Activated naive CD8-positive, alpha-beta T cell treated with anti-CD3 and anti-CD28 coated beads, Interleukin-2, amount 10 ng/mL, durations not matched to agents 7 days and 5 days (primary cell): ENCODE results near the gene CCDC127. TPM values are rescaled to one million over a fixed set of nuclear protein-coding genes. Genes with fewer than 3 reads are reported as not detected.
"Not testable (repeated sequence)": the region's sequence is repeated elsewhere in the genome, so short reads cannot be mapped to it uniquely, and the experiment has no call there.

Source experiments
- ATAC-seq: fragments of 150-1000 bp; cut with Tn5 transposase; one replicate; pipeline ENCODE4 v1.10.0; 2021; ENCODE audit warnings: low read depth, moderate library complexity
- POLR2A ChIA-PET: fragments of 350-600 bp; sonication (Branson Sonifier 250); formaldehyde crosslinking; loops from one replicate; lab custom pipeline; 2021; ENCODE audit warnings: antibody characterized with exemption; lab: Charles Lee
- DNase-seq: peaks from one replicate; pipeline ENCODE4 v3.0.0; 2021
- H3K27ac Mint-ChIP-seq: one replicate; pipeline ENCODE4 v1.8.0; 2022; ENCODE audit warnings: mild to moderate bottlenecking, mixed read lengths
- H3K27me3 Mint-ChIP-seq: one replicate; pipeline ENCODE4 v1.8.0; 2022; ENCODE audit warnings: mild to moderate bottlenecking, moderate library complexity, mixed read lengths
- H3K36me3 Mint-ChIP-seq: one replicate; pipeline ENCODE4 v1.8.0; 2021; ENCODE audit warnings: mild to moderate bottlenecking, mixed read lengths
- H3K4me1 Mint-ChIP-seq: one replicate; pipeline ENCODE4 v1.8.0; 2021; ENCODE audit warnings: mixed read lengths
- H3K4me3 Mint-ChIP-seq: one replicate; pipeline ENCODE4 v1.8.0; 2022; ENCODE audit warnings: mild to moderate bottlenecking, moderate library complexity, mixed read lengths
- H3K9me3 Mint-ChIP-seq: one replicate; pipeline ENCODE4 v1.8.0; 2021; ENCODE audit warnings: mixed read lengths
- total RNA-seq, 2 experiments: library from RNA; stranded (reverse); gene quantifications; one replicate each; pipeline ENCODE4 v1.2.3, GENCODE V29; 2021

The CCDC127 gene, protein sequence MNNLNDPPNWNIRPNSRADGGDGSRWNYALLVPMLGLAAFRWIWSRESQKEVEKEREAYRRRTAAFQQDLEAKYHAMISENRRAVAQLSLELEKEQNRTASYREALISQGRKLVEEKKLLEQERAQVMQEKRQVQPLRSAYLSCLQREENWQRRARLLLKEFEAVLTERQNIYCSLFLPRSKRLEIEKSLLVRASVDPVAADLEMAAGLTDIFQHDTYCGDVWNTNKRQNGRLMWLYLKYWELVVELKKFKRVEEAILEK
- total RNA-seq: 1 to 10 TPM; 6.2 to 7.8 TPM

DNA sequence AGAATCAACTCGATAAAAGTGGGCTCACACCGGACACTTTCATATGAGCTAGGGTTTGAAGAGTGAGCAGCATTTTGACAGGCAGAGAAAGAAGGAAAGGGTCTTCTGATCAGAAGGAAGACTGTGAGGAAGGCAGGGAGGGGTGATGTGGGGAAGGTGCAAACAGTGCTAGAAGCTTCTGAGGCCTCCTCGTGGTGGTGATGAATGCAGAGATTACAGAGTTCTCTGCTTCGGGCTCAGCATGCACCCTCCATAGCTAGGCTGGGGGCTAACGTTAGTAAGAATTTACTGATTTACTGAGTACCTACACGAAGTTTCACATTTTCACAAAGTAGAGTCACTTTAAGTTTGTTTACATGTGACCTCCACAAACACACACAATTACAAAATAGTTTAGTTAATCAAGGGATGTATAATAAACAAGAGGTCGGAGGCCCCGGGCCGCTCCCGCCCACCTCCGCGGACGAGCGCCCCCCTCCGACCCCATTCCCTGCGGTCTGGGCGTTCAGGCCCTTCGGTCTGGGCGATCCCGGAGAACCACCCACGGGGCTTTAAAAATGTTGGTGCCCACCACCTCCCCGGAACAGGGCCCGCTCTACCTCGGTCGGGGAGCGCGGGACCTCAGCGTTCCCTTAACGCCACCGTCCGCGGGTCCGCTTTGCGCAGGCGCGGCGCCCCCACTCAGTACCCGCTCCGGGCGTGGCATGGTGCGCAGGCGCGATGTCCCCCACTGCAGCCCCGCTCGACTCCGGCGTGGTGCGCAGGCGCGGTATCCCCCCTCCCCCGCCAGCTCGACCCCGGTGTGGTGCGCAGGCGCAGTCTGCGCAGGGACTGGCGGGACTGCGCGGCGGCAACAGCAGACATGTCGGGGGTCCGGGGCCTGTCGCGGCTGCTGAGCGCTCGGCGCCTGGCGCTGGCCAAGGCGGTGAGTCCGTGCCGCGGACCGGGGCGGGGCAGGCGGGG is at the start of gene CCDC127, which contains the start of gene SDHA:
TSS of gene CCDC127 (minus strand) at position 660 of the 963 bp plus-strand sequence. CDS start 1,304 bp downstream, outside the sequence.
TSS of gene SDHA (plus strand) at position 827 of the 963 bp plus-strand sequence. CDS start at position 863, 36 bp downstream.
- H3K27me3 Mint-ChIP-seq, H3K9me3 Mint-ChIP-seq: not testable (repeated sequence)
- POLR2A ChIA-PET: interaction anchor here (0.7 to 3.0 kb wide), 11 partner anchors 8 to 256 kb away, joined by 3 to 20 read pairs (median 4); partner anchors contain the start of genes AHRR, LRRC14B and PDCD6
- H3K36me3 Mint-ChIP-seq: peaks cover 13% of the 10 kb centered on the region
- peaks cover 40% of the 10 kb centered on the region for H3K4me1 Mint-ChIP-seq
- peak; percentile 93 for ATAC-seq
- peak; percentile 100 for DNase-seq
- peak within 1 kb of the TSS; percentile 95 for H3K27ac Mint-ChIP-seq
- H3K4me3 Mint-ChIP-seq: peak within 1 kb of the TSS; percentile 96

DNA sequence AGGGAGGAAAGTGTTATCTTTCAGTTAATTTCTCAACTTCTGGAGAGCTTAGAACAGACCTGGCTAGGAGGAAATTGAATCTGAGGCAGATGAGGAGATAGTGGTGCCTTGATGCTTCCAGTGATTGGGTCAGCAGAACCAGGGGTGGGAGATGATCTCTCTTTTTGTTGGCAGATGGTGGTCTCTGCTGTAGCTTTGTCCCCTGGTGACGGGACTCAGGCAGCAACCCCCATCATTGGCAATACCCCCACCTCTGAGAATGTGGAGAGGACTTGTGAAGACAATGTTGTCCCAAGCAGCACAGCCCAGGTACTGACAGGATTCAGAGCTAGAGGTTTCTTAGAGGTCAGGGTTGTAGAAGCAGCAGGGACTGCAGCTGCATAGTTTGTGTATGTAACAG is 49.8 kb upstream of the CCDC127 start:
- H3K9me3 Mint-ChIP-seq: no peaks in the 10 kb centered on the region
- peaks cover 3% of the 10 kb centered on the region for H3K4me1 Mint-ChIP-seq
- no peaks in the 10 kb centered on the region for H3K27me3 Mint-ChIP-seq
- H3K27ac Mint-ChIP-seq: no peak overlapping the region
- POLR2A ChIA-PET: interaction anchor here (1.5 kb wide), 1 partner anchor 49 kb away, joined by 6 read pairs; the partner anchor contains the start of genes CCDC127 and SDHA
- no peak overlapping the region for H3K4me3 Mint-ChIP-seq
- no peak for ATAC-seq
- H3K36me3 Mint-ChIP-seq: peaks cover 6% of the 10 kb centered on the region
- no peak for DNase-seq

DNA sequence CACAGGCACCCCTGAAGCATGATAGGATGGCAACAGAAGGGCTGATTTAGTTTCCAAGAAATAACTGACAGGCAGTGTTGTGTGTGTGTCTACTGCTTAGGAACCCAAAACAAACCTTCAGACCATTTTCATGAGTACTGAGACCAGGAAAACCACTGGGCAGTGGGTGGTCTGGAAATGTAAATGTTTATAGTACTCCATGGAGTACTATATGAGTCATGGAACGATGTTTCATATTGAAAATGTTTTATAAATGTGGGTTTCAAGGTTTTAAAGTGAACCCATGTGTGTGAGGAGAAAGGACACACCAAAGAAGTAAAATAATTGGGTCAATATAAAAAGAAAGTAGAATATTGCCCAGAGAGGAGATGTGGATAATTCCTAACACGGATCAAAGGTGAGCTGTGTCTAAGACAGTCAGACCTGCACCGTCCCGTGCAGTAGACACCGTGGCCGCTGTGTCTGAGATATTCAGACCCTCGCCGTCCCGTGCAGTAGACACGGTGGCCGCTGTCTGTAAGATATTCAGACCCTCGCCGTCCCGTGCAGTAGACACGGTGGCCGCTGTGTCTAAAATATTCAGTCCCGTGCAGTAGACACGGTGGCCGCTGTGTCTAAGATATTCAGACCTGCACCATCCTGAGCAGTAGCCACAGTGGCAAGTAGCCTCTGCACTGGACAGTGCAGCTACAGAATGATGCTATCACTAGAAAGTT is 48.5 kb upstream of the CCDC127 start:
- H3K4me3 Mint-ChIP-seq, H3K27ac Mint-ChIP-seq, H3K9me3 Mint-ChIP-seq: not testable (repeated sequence)

DNA sequence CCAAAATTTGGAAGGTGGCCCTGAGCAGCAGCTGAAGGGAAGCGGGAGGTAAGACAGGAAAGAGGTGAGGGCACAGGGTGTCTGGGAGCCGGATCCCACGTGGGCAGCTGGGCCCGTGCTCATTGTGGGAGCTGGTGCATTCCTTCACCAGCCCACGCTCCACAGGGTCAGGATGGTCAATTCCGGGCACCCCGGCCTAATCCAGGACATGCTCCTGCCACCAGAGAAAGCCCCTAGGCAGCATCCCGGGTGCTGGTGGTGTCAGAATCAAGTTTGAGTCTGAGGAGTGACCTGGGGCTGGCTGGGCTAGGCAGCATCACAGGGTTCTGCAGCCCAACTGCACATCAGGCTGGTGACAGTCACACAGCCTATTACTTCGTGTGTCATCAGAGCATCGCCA is 46.4 kb upstream of the CCDC127 start:
- Mint-ChIP-seq H3K36me3 (peaks cover 10% of the 10 kb centered on the region), H3K9me3 (no peaks in the 10 kb centered on the region), H3K27me3 (no peaks in the 10 kb centered on the region), H3K27ac (no peak overlapping the region), H3K4me3 (no peak overlapping the region), H3K4me1 (no peaks in the 10 kb centered on the region)
- DNase-seq: no peak
- POLR2A ChIA-PET: no interaction called here
- ATAC-seq: no peak

More for the DNA sequence above, 48.5 kb upstream of the CCDC127 start:
- not testable (repeated sequence) for DNase-seq, ATAC-seq, H3K27me3 Mint-ChIP-seq, H3K4me1 Mint-ChIP-seq
- POLR2A ChIA-PET: interaction anchor here (0.5 kb wide), 1 partner anchor 10 kb away, joined by 4 read pairs; no protein-coding TSS in a partner anchor
- peaks cover 10% of the 10 kb centered on the region for H3K36me3 Mint-ChIP-seq

DNA sequence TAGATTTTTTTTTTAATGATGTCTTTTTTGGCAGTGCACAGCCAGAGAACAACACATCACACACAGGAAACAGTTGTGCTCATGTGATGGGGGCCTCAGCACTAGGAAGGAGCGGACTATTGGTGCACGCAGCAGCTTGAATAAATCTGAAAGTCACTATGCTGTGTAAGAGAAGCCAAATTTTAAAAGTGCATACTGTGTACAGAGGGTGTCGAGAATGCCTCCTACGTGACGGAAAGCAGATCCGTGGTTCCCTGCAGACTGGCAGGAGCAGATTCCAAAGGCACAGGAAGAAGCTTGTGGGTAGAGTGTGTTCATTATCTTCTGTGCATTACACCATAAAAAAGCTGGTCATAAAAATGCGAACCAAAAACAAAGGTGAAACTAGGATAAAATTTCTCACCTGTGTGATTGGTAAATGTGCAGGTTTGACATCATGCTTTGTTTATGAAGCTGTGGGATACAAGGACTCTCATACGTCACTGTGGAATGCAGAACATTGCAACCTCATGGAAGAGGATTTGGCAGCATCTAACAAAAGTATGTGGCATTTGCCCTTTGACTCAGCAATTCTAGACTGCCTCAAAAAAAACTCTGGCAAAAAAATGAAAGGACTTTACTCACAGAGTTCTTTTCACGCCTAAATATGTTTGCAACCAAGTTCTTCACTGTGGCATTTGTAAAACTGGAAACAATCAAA is 45.5 kb upstream of the CCDC127 start:
- not testable (repeated sequence) for ATAC-seq, H3K27ac Mint-ChIP-seq, H3K27me3 Mint-ChIP-seq, H3K9me3 Mint-ChIP-seq, DNase-seq, H3K4me1 Mint-ChIP-seq, H3K4me3 Mint-ChIP-seq
- POLR2A ChIA-PET: interaction anchor here (1.3 kb wide), 1 partner anchor 45 kb away, joined by 3 read pairs; the partner anchor contains the start of genes CCDC127 and SDHA
- peaks cover 13% of the 10 kb centered on the region for H3K36me3 Mint-ChIP-seq

DNA sequence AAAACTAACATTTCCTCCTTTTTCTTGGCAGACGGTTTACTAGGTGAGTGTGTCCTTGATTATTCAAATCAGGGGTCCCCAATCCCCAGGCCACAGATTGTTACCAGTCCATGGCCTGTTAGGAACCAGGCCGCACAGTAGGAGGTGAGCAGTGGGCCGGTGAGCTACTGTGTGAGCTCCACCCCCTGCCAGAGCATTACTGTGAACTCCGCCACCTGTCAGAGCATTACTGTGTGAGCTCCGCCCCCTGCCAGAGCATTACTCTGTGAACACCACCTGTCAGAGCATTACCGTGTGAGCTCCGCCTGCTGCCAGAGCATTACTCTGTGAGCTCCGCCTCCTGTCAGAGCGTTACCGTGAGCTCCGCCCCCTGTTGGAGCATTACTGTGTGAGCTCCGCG is 39.2 kb upstream of the CCDC127 start:
- Mint-ChIP-seq H3K27ac (no peak overlapping the region), H3K27me3 (no peaks in the 10 kb centered on the region), H3K4me1 (no peaks in the 10 kb centered on the region), H3K9me3 (peaks cover 9% of the 10 kb centered on the region), H3K36me3 (peaks cover 38% of the 10 kb centered on the region), H3K4me3 (no peak overlapping the region)
- DNase-seq (no peak), ATAC-seq (no peak)
- POLR2A ChIA-PET: interaction anchor here (0.7 kb wide), 1 partner anchor 9 kb away, joined by 4 read pairs; no protein-coding TSS in a partner anchor

DNA sequence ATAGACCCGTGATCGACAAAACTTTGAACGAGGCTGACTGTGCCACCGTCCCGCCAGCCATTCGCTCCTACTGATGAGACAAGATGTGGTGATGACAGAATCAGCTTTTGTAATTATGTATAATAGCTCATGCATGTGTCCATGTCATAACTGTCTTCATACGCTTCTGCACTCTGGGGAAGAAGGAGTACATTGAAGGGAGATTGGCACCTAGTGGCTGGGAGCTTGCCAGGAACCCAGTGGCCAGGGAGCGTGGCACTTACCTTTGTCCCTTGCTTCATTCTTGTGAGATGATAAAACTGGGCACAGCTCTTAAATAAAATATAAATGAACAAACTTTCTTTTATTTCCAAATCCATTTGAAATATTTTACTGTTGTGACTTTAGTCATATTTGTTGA is 38.4 kb upstream of the CCDC127 start:
- not testable (repeated sequence) for H3K4me3 Mint-ChIP-seq, DNase-seq, H3K27me3 Mint-ChIP-seq, ATAC-seq, H3K27ac Mint-ChIP-seq, H3K4me1 Mint-ChIP-seq, H3K9me3 Mint-ChIP-seq
- POLR2A ChIA-PET: interaction anchor here (0.7 kb wide), 1 partner anchor 10 kb away, joined by 4 read pairs; no protein-coding TSS in a partner anchor
- peaks cover 37% of the 10 kb centered on the region for H3K36me3 Mint-ChIP-seq

DNA sequence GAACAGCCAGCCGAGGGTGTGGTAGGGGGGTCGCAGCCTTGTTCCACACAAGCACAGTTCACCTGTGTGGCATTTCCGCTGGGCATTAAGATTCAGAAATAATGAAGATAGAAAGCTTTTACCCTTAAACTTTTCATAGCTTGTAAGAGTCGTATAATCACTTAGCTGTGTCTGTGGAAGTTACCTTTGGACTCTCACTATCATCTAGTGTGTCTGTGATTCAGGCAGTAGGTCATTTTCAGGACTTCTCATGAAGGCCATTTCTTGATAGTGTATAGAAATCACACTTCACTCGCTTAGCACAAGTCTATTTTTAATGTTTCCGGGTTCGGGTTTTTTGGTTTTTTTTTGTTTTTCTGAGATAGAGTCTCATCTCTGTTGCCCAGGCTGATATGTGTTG is 37.2 kb upstream of the CCDC127 start:
- POLR2A ChIA-PET, H3K4me3 Mint-ChIP-seq, ATAC-seq, H3K9me3 Mint-ChIP-seq, H3K27me3 Mint-ChIP-seq, H3K27ac Mint-ChIP-seq, H3K4me1 Mint-ChIP-seq, DNase-seq: not testable (repeated sequence)
- H3K36me3 Mint-ChIP-seq: peaks cover 37% of the 10 kb centered on the region

DNA sequence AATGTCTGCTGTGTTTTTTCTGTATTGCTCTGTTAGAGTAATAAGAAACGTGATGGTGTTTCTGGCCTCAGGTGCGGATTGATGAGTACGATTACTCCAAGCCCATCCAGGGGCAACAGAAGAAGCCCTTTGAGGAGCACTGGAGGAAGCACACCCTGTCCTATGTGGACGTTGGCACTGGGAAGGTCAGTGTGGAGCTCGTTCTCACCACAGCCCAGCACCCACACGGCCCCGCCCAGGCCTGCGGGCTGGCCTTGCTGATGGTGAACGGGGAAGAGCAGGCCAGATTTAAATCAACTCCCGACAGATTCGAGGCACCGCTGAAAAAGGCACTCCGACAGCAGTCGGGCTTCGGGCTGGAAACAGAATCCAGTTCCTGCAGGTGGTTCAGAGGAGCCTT is 36.4 kb upstream of the CCDC127 start:
- H3K9me3 Mint-ChIP-seq, H3K27me3 Mint-ChIP-seq, DNase-seq, POLR2A ChIA-PET, ATAC-seq, H3K4me1 Mint-ChIP-seq, H3K4me3 Mint-ChIP-seq, H3K27ac Mint-ChIP-seq: not testable (repeated sequence)
- peaks cover 42% of the 10 kb centered on the region for H3K36me3 Mint-ChIP-seq

DNA sequence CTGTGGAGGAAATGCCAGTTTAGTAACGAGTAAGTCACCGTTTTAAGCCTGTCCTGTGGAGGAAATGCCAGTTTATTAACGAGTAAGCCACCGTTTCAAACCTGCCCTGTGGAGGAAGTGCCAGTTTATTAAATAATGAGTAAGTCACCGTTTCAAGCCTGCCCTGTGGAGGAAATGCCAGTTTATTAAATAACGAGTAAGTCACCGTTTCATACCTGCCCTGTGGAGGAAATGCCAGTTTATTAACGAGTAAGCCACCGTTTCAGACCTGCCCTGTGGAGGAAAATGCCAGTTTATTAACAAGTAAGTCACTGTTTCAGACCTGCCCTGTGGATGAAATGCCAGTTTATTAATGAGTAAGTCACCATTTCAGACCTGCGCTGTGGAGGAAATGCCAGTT is 34.6 kb upstream of the CCDC127 start:
- Mint-ChIP-seq H3K4me3 (no peak overlapping the region), H3K27ac (no peak overlapping the region), H3K4me1 (no peaks in the 10 kb centered on the region), H3K36me3 (peaks cover 47% of the 10 kb centered on the region), H3K27me3 (no peaks in the 10 kb centered on the region), H3K9me3 (peaks cover 3% of the 10 kb centered on the region)
- POLR2A ChIA-PET: no interaction called here
- DNase-seq (no peak), ATAC-seq (no peak)

DNA sequence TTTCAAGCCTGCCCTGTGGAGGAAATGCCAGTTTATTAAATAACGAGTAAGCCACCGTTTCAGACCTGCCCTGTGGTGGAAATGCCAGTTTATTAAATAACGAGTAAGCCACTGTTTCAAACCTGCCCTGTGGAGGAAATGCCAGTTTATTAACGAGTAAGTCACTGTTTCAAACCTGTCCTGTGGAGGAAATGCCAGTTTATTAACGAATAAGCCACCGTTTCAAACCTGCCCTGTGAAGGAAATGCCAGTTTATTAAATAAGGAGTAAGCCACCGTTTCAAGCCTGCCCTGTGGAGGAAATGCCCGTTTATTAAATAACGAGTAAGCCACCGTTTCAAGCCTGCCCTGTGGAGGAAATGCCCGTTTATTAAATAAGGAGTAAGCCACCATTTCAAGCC is 34.0 kb upstream of the CCDC127 start:
- ATAC-seq, POLR2A ChIA-PET, DNase-seq, H3K27ac Mint-ChIP-seq, H3K9me3 Mint-ChIP-seq, H3K4me3 Mint-ChIP-seq, H3K4me1 Mint-ChIP-seq, H3K27me3 Mint-ChIP-seq: not testable (repeated sequence)
- H3K36me3 Mint-ChIP-seq: peaks cover 42% of the 10 kb centered on the region

DNA sequence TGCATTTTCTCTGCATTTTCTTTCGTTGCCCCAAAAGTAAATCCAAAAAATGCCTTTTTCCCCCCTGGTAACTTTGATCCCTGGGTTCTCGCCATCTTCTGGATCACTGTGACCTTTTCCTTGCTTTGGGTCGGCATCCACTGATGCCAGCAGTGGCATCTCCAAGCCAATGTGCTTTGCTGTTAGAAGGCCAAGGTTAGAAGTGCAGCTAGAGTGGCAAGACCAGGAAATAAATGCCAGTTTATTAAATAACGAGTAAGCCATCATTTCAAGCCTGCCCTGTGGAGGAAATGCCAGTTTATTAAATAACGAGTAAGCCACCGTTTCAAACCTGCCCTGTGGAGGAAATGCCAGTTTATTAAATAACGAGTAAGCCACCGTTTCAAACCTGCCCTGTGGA is 33.6 kb upstream of the CCDC127 start:
- H3K4me3 Mint-ChIP-seq, H3K27me3 Mint-ChIP-seq, POLR2A ChIA-PET, DNase-seq, H3K27ac Mint-ChIP-seq, ATAC-seq, H3K4me1 Mint-ChIP-seq, H3K9me3 Mint-ChIP-seq: not testable (repeated sequence)
- H3K36me3 Mint-ChIP-seq: peaks cover 40% of the 10 kb centered on the region
